Natural killer cell (primary cell): Measurements from ENCODE around the gene BASP1. TPM values are rescaled to one million over a fixed set of nuclear protein-coding genes. Genes with fewer than 3 reads are reported as not detected.

Experiments used
- ATAC-seq, 3 donors: fragments of 150-1000 bp in 2 of 3; fragments of 200-7000 bp in 1 of 3; cut with Tn5 transposase; 1 replicate in 1 of 3; 2 replicates in 2 of 3; pipeline ENCODE4 v1.10.0; 2021; ENCODE audit warnings: mild to moderate bottlenecking in 2 of 3, moderate library complexity in 2 of 3
- DNase-seq, 2 donors: peaks; one replicate each; pipeline versions ENCODE4 v3.0.0 to v3.0.0-alpha.2; 2013 to 2021; ENCODE audit warnings: mixed read lengths in 1 of 2
- H3K27ac ChIP-seq: one replicate; pipeline ENCODE4 v1.5.1; 2013; ENCODE audit warnings: mild to moderate bottlenecking, low read length
- H3K27me3 ChIP-seq: one replicate; pipeline ENCODE4 v1.6.1; 2013; ENCODE audit warnings: low read length; ENCODE audit not compliant: control insufficient read depth, insufficient read depth
- H3K36me3 ChIP-seq: one replicate; pipeline ENCODE4 v1.6.1; 2013; ENCODE audit warnings: low read length; ENCODE audit not compliant: control insufficient read depth, insufficient read depth
- H3K4me1 ChIP-seq: one replicate; pipeline ENCODE4 v1.6.1; 2013; ENCODE audit warnings: low read length; ENCODE audit not compliant: control insufficient read depth, insufficient read depth
- H3K4me3 ChIP-seq: one replicate; pipeline ENCODE4 v1.5.1; 2013; ENCODE audit warnings: low read length
- H3K9me3 ChIP-seq: one replicate; pipeline ENCODE4 v1.6.1; 2013; ENCODE audit warnings: low read length; ENCODE audit not compliant: control insufficient read depth, insufficient read depth
- H3K27ac Mint-ChIP-seq, 2 donors: one replicate each; pipeline ENCODE4 v1.8.0; 2022; ENCODE audit warnings: mild to moderate bottlenecking in 2 of 2, mixed read lengths in 2 of 2, moderate library complexity in 1 of 2
- H3K27me3 Mint-ChIP-seq, 2 donors: one replicate each; pipeline ENCODE4 v1.8.0; 2022; ENCODE audit warnings: low read depth in 2 of 2, mixed read lengths in 2 of 2
- H3K36me3 Mint-ChIP-seq: one replicate; pipeline ENCODE4 v1.8.0; 2022; ENCODE audit warnings: mixed read lengths
- H3K4me1 Mint-ChIP-seq, 2 donors: one replicate each; pipeline ENCODE4 v1.8.0; 2022; ENCODE audit warnings: mixed read lengths in 2 of 2
- H3K4me3 Mint-ChIP-seq: one replicate; pipeline ENCODE4 v1.8.0; 2022; ENCODE audit warnings: mild to moderate bottlenecking, moderate library complexity, mixed read lengths
- H3K9me3 Mint-ChIP-seq, 2 donors: one replicate each; pipeline ENCODE4 v1.8.0; 2022; ENCODE audit warnings: mixed read lengths in 2 of 2
- CTCF ChIP-seq: fragments of 200-600 bp; IDR thresholded peaks from one replicate; pipeline ENCODE4 v1.8.0; 2022; ENCODE audit warnings: antibody characterized with exemption
- WGBS: methylation state at CpG from one replicate; pipeline ENCODE4 v1.1.7; 2013; ENCODE audit warnings: missing lambda C conversion rate; ENCODE audit not compliant: insufficient coverage; 5-methylcytosine and 5-hydroxymethylcytosine counted together
- intact Hi-C: fragments of 100-400 bp; cut with micrococcal nuclease; formaldehyde crosslinking; loops from one replicate; pipeline ENCODE4 v1.14.2; 2022
- total RNA-seq, 4 donors: library from RNA; stranded (reverse); fragments of 120-200 nt in 1 of 4; gene quantifications; one replicate each; pipeline versions ENCODE4 v1.2.3 to v1.2.4, GENCODE V29; 2013 to 2022

BASP1 gene
- total RNA-seq = 10 to 100 TPM in 1 of 3 donors, 1 to 10 TPM in 2; 1.3 to 10.7 (median 2.5) TPM
- total RNA-seq (2013) = 18.1 TPM

GRCh38 chr5:17217493-17218352 lies at the start of gene BASP1:
BASP1 (plus strand) TSS chr5:17217631; CDS start chr5:17275217, 57,586 bp downstream.
- peak within 1 kb of the TSS; percentile 56 for H3K4me3 ChIP-seq
- intact Hi-C loops = no loop called here

GRCh38 chr5:17169507-17169906 lies 47.9 kb upstream of the BASP1 start:
- Mint-ChIP-seq H3K4me3 (no peak overlapping the region), H3K36me3 (no peaks in the 10 kb centered on the region), H3K9me3 (peaks cover 4% of the 10 kb centered on the region in 2 donors), H3K27me3 (no peaks in the 10 kb centered on the region), H3K4me1 (no peaks in the 10 kb centered on the region), H3K27ac (no peak overlapping the region)
- Histone ChIP-seq H3K4me1 (no peaks in the 10 kb centered on the region), H3K4me3 (no peak overlapping the region), H3K27me3 (no peaks in the 10 kb centered on the region), H3K36me3 (no peaks in the 10 kb centered on the region), H3K9me3 (no peaks in the 10 kb centered on the region), H3K27ac (no peak overlapping the region)
- DNase-seq (no peak), ATAC-seq (no peak)
- WGBS = 48% methylated on average over 2 of the region's 2 CpGs
- TF ChIP-seq CTCF = no peak
- intact Hi-C loops = no loop called here

More at GRCh38 chr5:17217493-17218352, at the start of gene BASP1:
- Histone ChIP-seq H3K9me3 (no peaks in the 10 kb centered on the region), H3K27me3 (no peaks in the 10 kb centered on the region), H3K36me3 (no peaks in the 10 kb centered on the region), H3K4me1 (peaks cover 23% of the 10 kb centered on the region), H3K27ac (no peak within 1 kb of the TSS)
- WGBS = 2% methylated on average over 89 of the region's 89 CpGs
- peaks cover 17 to 20% of the 10 kb centered on the region in 2 donors for H3K27me3 Mint-ChIP-seq
- DNase-seq (peak in 1 of 2 donors; percentile 31), ATAC-seq (peak; percentile 67 to 69 (median 68))
- peak within 1 kb of the TSS in 1 of 2 donors; percentile 36 for H3K27ac Mint-ChIP-seq
- no peak for TF ChIP-seq CTCF
- H3K9me3 Mint-ChIP-seq = no peaks in the 10 kb centered on the region
- H3K36me3 Mint-ChIP-seq = no peaks in the 10 kb centered on the region
- H3K4me1 Mint-ChIP-seq = peaks cover 0 to 18% of the 10 kb centered on the region in 2 donors
- peak within 1 kb of the TSS; percentile 74 for H3K4me3 Mint-ChIP-seq

GRCh38 chr5:17172791-17173190 lies 44.6 kb upstream of the BASP1 start:
- no peaks in the 10 kb centered on the region for H3K27me3 ChIP-seq
- H3K9me3 ChIP-seq = no peaks in the 10 kb centered on the region
- ATAC-seq = no peak

More at GRCh38 chr5:17172791-17173190, 44.6 kb upstream of the BASP1 start:
- no peak overlapping the region for H3K27ac ChIP-seq
- Mint-ChIP-seq H3K27me3 (no peaks in the 10 kb centered on the region), H3K27ac (no peak overlapping the region), H3K4me1 (no peaks in the 10 kb centered on the region), H3K9me3 (peaks cover 2 to 4% of the 10 kb centered on the region in 2 donors), H3K36me3 (no peaks in the 10 kb centered on the region), H3K4me3 (no peak overlapping the region)
- no peak for TF ChIP-seq CTCF
- no peak for DNase-seq
- intact Hi-C loops = no loop called here
- no peaks in the 10 kb centered on the region for H3K36me3 ChIP-seq
- 95% methylated on average over 3 of the region's 3 CpGs for WGBS
- H3K4me1 ChIP-seq = no peaks in the 10 kb centered on the region
- no peak overlapping the region for H3K4me3 ChIP-seq
